PC-9 (cell line): ENCODE measurements around the gene ZNF462. TPM values are rescaled to one million over a fixed set of nuclear protein-coding genes. Genes with fewer than 3 reads are reported as not detected.

Experiments used
- BruUV-seq: library from RNA; stranded (reverse); fragments of 400-500 nt; replicated peaks from 2 replicates; lab custom pipeline; 2021; lab: Mats Ljungman, UMichigan
- CTCF ChIA-PET: fragments of 300-600 bp; sonication (Branson Sonifier 250); formaldehyde crosslinking; loops from one replicate; lab custom pipeline; 2022; ENCODE audit warnings: antibody characterized with exemption; lab: Charles Lee
- POLR2A ChIA-PET: fragments of 300-600 bp; sonication (Branson Sonifier 250); formaldehyde crosslinking; loops from one replicate; lab custom pipeline; 2022; ENCODE audit warnings: antibody characterized with exemption; ENCODE audit not compliant: unreplicated experiment; lab: Charles Lee
- DNase-seq, 2 experiments: peaks; one replicate each; pipeline versions ENCODE4 v3.0.0 to v3.0.0-alpha.2; 2015 to 2022; ENCODE audit warnings: mixed read lengths in 1 of 2
- H2AFZ ChIP-seq: fragments of 200-600 bp; sonication (generic); 2 replicates; pipeline ENCODE4 v1.8.1; 2017; ENCODE audit warnings: antibody characterized with exemption
- H3F3A ChIP-seq: fragments of 200-600 bp; sonication (generic); 2 replicates; pipeline ENCODE4 v1.8.1; 2017; ENCODE audit warnings: antibody characterized with exemption, mild to moderate bottlenecking, low read depth; ENCODE audit not compliant: insufficient read depth
- H3K27ac ChIP-seq: fragments of 200-600 bp; sonication (generic); 2 replicates; pipeline ENCODE4 v1.6.1; 2016; ENCODE audit warnings: mixed run types
- H3K27me3 ChIP-seq: fragments of 200-600 bp; sonication (generic); 2 replicates; pipeline ENCODE4 v1.6.1; 2016; ENCODE audit warnings: low read depth, mixed run types; ENCODE audit not compliant: insufficient read depth
- H3K36me3 ChIP-seq: fragments of 200-600 bp; sonication (generic); 2 replicates; pipeline ENCODE4 v1.6.1; 2016; ENCODE audit warnings: low read depth, mixed run types
- H3K4me1 ChIP-seq: fragments of 200-600 bp; sonication (generic); replicated peaks from 2 replicates; pipeline ENCODE4 v1.6.1; 2016; ENCODE audit warnings: mixed run types; ENCODE audit not compliant: insufficient read depth
- H3K4me2 ChIP-seq: fragments of 200-600 bp; sonication (generic); 2 replicates; pipeline ENCODE4 v1.6.1; 2017; ENCODE audit warnings: mixed run types
- H3K4me3 ChIP-seq: fragments of 200-600 bp; sonication (generic); 2 replicates; pipeline ENCODE4 v1.6.1; 2016; ENCODE audit warnings: mixed run types
- H3K79me2 ChIP-seq: fragments of 200-600 bp; sonication (generic); 2 replicates; pipeline ENCODE4 v1.6.1; 2017; ENCODE audit warnings: low read depth, mixed run types
- H3K9me2 ChIP-seq: fragments of 200-600 bp; sonication (generic); 2 replicates; pipeline ENCODE4 v1.8.1; 2017; ENCODE audit warnings: mild to moderate bottlenecking; ENCODE audit not compliant: insufficient read depth
- H3K9me3 ChIP-seq: fragments of 200-600 bp; sonication (generic); 2 replicates; pipeline ENCODE4 v1.8.1; 2016; ENCODE audit warnings: low read depth; ENCODE audit not compliant: insufficient read depth
- H4K20me1 ChIP-seq: fragments of 200-600 bp; sonication (generic); 2 replicates; pipeline ENCODE4 v1.8.1; 2017; ENCODE audit not compliant: insufficient read depth
- CTCF ChIP-seq: fragments of 200-600 bp; sonication (generic); conservative IDR thresholded peaks from 2 replicates; pipeline ENCODE4 v1.6.1; 2017; ENCODE audit warnings: mixed run types, antibody characterized with exemption, mild to moderate bottlenecking, moderate library complexity
- EZH2 ChIP-seq: fragments of 200-600 bp; sonication (generic); IDR thresholded peaks from 2 replicates; pipeline ENCODE4 v1.8.0; 2017; ENCODE audit warnings: antibody characterized with exemption, low read depth
- intact Hi-C: fragments of 100-400 bp; cut with micrococcal nuclease; formaldehyde crosslinking; loops from one replicate; pipeline ENCODE4 v1.10.0; 2022; ENCODE audit not compliant: unreplicated experiment
- total RNA-seq: library from RNA; stranded (reverse); gene quantifications from 2 replicates; pipeline ENCODE4 v1.2.3, GENCODE V29; 2021

ZNF462 gene
- total RNA-seq, 1 experiment from 2014 or later: 4.8 TPM

- H3K4me2 ChIP-seq: no peak overlapping the region
- H3K9me3 ChIP-seq: no peaks in the 10 kb centered on the region
- H3K36me3 ChIP-seq: no peaks in the 10 kb centered on the region
- BruUV-seq: no TSS peak
- POLR2A ChIA-PET: no interaction called here
- 0 out of 2 replicates have a peak, but pooled peaks cover 5% of the 10 kb centered on the region for H3F3A ChIP-seq
- no peaks in the 10 kb centered on the region for H3K9me2 ChIP-seq
- no peak for DNase-seq
- H3K79me2 ChIP-seq: no peaks in the 10 kb centered on the region
- CTCF ChIA-PET: no interaction called here
- no peak overlapping the region for H3K4me3 ChIP-seq
- TF ChIP-seq CTCF (no peak), EZH2 (no peak)
- no peak overlapping the region for H2AFZ ChIP-seq
- intact Hi-C loops: no loop called here
- no peaks in the 10 kb centered on the region for H3K27me3 ChIP-seq
- no peak overlapping the region for H3K27ac ChIP-seq
- no peaks in the 10 kb centered on the region for H3K4me1 ChIP-seq
- no peaks in the 10 kb centered on the region for H4K20me1 ChIP-seq
These were observed 161.2 kb downstream of the ZNF462 start for GRCh38 chr9:107024193-107024592.

GRCh38 chr9:107025260-107026035 lies 162.5 kb downstream of the ZNF462 start:
- intact Hi-C loops: no loop called here
- POLR2A ChIA-PET: no interaction called here
- no TSS peak for BruUV-seq

GRCh38 chr9:107029146-107029545 lies 166.2 kb downstream of the ZNF462 start:
- Histone ChIP-seq H3K79me2 (no peaks in the 10 kb centered on the region), H3K27ac (no peak overlapping the region), H3K27me3 (no peaks in the 10 kb centered on the region), H3K36me3 (no peaks in the 10 kb centered on the region), H3F3A (0 out of 2 replicates have a peak, but pooled peaks cover 5% of the 10 kb centered on the region), H2AFZ (no peak overlapping the region), H3K4me3 (no peak overlapping the region), H3K9me3 (no peaks in the 10 kb centered on the region), H3K9me2 (no peaks in the 10 kb centered on the region), H3K4me2 (no peak overlapping the region), H4K20me1 (no peaks in the 10 kb centered on the region), H3K4me1 (no peaks in the 10 kb centered on the region)
- BruUV-seq: no TSS peak
- TF ChIP-seq CTCF (no peak), EZH2 (no peak)
- ChIA-PET CTCF (no interaction called here), POLR2A (interaction anchor here (0.6 kb wide), 1 partner anchor 9 kb away, joined by 4 read pairs; no protein-coding TSS in a partner anchor)
- intact Hi-C loops: no loop called here
- no peak for DNase-seq

More at GRCh38 chr9:107025260-107026035, 162.5 kb downstream of the ZNF462 start:
- no peak overlapping the region for H3K4me3 ChIP-seq
- no peak for TF ChIP-seq CTCF
- TF ChIP-seq EZH2: no peak
- no peaks in the 10 kb centered on the region for H3K27me3 ChIP-seq
- H3F3A ChIP-seq: 0 out of 2 replicates have a peak, but pooled peaks cover 5% of the 10 kb centered on the region
- no peaks in the 10 kb centered on the region for H3K9me2 ChIP-seq
- CTCF ChIA-PET: no interaction called here
- H3K9me3 ChIP-seq: no peaks in the 10 kb centered on the region
- H4K20me1 ChIP-seq: no peaks in the 10 kb centered on the region
- no peak for DNase-seq
- H3K36me3 ChIP-seq: no peaks in the 10 kb centered on the region
- no peak overlapping the region for H2AFZ ChIP-seq
- no peak overlapping the region for H3K4me2 ChIP-seq
- no peak overlapping the region for H3K27ac ChIP-seq
- no peaks in the 10 kb centered on the region for H3K79me2 ChIP-seq
- H3K4me1 ChIP-seq: no peaks in the 10 kb centered on the region
